PFSK-1 (cell line): Measurements from ENCODE around the gene SYNPO.

Experiments
- FOXP2 ChIP-seq: optimal IDR thresholded peaks from 2 replicates; pipeline ENCODE3; 2011; ENCODE audit warnings: borderline replicate concordance, control low read depth, inconsistent platforms; ENCODE audit not compliant: insufficient read depth; ENCODE audit errors: extremely low read length, extremely low read depth
- POLR2AphosphoS5 ChIP-seq: IDR thresholded peaks from 2 replicates; pipeline ENCODE4 v1.6.1; 2012; ENCODE audit warnings: low read depth, mild to moderate bottlenecking, control low read depth, low read length, moderate library complexity
- SIN3A ChIP-seq: IDR thresholded peaks from 2 replicates; pipeline ENCODE4 v1.6.1; 2012; ENCODE audit warnings: mild to moderate bottlenecking, low read length, moderate library complexity, borderline replicate concordance; ENCODE audit not compliant: insufficient read depth
- TAF1 ChIP-seq: IDR thresholded peaks from 2 replicates; pipeline ENCODE4 v1.6.1; 2012; ENCODE audit warnings: low read length, control low read depth, borderline replicate concordance; ENCODE audit not compliant: insufficient read depth
- TF ChIP-seq, protein P1 (sequence below), 2 experiments: IDR thresholded peaks; 2 replicates each; pipeline versions ENCODE4 v1.6.1 to v1.8.0; 2011 to 2012; ENCODE audit warnings: low read depth in 2 of 2, low read length in 2 of 2, control low read depth in 1 of 2, inconsistent platforms in 1 of 2, mild to moderate bottlenecking in 1 of 2, moderate library complexity in 1 of 2; ENCODE audit not compliant: insufficient read depth in 1 of 2

The SYNPO gene

DNA sequence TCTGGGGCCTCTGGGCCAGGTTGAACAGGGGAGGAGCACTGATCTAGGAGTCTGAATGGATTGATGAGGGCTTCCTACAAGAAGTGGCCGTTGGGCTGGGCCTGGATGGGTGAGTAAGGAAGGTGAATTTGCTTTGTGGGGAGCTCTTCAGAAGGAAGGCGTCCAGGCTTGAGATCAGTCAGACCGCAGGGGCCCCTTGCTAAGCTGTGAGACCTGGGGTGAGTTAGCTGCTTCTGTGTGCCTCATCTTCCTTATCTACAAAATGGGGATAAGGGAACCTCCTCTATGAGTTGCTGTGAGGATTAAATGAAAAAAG, 1.1 kb upstream of the SYNPO start:
- TF ChIP-seq POLR2AphosphoS5 = no peak
- no peak for TF ChIP-seq SIN3A
- TF ChIP-seq TAF1 = no peak
- no peak for TF ChIP-seq FOXP2
- TF ChIP-seq, protein P1, sequence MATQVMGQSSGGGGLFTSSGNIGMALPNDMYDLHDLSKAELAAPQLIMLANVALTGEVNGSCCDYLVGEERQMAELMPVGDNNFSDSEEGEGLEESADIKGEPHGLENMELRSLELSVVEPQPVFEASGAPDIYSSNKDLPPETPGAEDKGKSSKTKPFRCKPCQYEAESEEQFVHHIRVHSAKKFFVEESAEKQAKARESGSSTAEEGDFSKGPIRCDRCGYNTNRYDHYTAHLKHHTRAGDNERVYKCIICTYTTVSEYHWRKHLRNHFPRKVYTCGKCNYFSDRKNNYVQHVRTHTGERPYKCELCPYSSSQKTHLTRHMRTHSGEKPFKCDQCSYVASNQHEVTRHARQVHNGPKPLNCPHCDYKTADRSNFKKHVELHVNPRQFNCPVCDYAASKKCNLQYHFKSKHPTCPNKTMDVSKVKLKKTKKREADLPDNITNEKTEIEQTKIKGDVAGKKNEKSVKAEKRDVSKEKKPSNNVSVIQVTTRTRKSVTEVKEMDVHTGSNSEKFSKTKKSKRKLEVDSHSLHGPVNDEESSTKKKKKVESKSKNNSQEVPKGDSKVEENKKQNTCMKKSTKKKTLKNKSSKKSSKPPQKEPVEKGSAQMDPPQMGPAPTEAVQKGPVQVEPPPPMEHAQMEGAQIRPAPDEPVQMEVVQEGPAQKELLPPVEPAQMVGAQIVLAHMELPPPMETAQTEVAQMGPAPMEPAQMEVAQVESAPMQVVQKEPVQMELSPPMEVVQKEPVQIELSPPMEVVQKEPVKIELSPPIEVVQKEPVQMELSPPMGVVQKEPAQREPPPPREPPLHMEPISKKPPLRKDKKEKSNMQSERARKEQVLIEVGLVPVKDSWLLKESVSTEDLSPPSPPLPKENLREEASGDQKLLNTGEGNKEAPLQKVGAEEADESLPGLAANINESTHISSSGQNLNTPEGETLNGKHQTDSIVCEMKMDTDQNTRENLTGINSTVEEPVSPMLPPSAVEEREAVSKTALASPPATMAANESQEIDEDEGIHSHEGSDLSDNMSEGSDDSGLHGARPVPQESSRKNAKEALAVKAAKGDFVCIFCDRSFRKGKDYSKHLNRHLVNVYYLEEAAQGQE (IDR thresholded peaks at IDR 0.05; ENCODE audit: insufficient read depth in 1 of 2, low read depth in 2 of 2, low read length in 2 of 2) = no peak

DNA sequence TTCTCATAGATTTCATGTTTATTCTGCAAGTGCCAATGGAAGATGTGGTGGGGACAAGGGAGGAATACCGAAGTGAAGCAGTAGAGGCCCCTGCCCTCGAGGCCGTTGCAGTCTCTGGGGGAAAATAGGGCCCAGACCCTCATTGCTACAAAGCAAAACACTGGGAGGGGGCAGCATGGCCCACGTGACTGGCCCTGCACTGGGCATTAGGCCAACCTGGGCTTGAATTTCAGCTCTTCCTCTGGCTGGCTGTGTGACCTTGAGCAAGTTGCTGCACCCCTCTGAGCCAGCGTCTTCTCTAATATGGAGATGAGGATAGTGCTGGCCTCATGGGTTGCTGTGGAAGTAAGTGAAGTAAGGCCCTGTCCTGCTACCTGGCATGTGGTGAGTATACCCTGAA, 709 bp upstream of the SYNPO start:
- TF ChIP-seq POLR2AphosphoS5 (no peak), FOXP2 (no peak), SIN3A (no peak), TAF1 (no peak)
- TF ChIP-seq, protein P1 (IDR thresholded peaks at IDR 0.05; ENCODE audit: insufficient read depth in 1 of 2, low read depth in 2 of 2, low read length in 2 of 2) = no peak

DNA sequence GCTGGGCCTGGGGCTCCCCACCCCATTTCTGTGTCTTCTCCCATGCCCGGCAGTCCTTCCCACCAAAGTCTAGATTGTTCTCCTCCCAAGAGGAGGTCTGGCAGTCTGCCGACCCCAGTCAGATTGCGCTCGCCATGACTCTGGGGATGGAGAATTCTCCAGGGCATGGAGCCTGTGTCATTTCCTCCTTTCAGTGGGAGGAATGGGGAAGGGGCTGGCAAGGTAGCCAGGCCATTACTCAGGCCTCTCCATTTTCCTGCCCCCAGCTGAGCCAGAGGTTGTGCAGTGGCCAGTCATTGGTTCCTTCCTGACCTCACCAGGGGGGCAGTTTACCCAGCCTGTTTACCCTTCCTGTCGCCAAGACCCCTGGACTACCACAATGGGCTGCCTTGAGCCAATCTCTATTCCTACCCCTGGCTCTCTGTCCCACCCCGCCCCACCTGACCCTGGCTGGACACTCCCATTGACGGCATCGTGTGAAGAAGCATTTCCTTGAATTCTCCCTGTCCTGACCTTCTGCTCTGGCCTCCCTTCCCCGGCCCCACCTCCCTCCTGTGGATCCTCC, 628 bp downstream of the SYNPO start:
- TF ChIP-seq FOXP2 = peak; percentile 96
- TF ChIP-seq, protein P1 (IDR thresholded peaks at IDR 0.05; ENCODE audit: insufficient read depth in 1 of 2, low read depth in 2 of 2, low read length in 2 of 2) = no peak
- peak; percentile 21; the same call in 1 of the 2 replicates for TF ChIP-seq POLR2AphosphoS5

DNA sequence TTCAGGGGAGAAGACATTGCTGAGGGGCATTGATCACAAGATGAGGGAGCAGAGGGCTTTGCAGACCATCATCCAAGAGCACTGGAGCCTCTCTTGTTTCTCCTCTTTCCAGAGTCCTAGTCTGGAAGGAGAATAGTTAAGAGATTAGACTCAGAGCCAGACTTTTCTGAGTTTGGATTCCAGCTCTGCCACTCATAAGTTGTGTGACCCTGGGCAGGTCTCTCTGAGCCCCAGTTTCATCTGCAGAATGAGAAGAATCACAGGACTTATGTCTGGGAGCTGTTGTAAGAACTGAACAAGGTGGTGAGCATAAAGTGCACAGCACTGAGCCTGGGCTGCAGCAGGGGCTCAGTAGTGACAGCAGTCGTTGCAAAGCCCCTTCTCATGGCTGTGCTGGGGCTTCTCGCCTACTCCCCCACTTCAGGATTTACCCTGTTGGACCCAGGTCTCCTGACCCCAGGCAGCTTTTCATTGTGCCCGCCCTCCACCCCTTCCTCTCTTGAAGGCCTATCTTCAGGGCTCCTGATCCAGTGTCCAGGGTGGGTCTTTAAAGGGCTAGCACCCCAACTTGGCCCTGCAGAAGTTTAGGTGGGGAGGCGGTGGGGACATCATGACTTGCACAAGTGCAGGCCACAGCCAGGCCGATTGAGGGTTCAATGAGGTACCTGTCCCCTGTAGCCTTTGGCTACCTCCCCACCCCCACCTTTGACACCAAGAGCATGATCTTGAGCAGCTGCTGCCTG, 1.5 kb downstream of the SYNPO start:
- TF ChIP-seq TAF1 = no peak

DNA sequence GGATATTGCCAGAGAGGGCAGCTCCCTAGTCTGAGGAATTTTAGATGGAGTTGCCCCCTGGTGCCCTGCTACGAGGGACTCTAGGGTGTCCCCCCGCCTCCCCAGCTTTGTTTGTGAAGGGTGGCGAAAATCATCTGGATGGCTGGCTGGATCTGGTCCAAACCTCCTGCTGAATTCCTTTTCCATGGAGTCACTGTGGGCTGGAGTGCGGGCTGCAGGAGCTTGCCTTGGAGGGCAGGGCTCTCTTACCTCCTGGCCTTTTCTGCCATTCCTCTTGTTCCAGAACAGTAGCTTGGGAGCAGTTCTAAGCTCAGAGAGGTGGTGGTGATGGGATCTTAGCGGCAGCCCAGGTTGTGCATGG, 2.1 kb downstream of the SYNPO start:
- TF ChIP-seq POLR2AphosphoS5 (no peak), FOXP2 (no peak), SIN3A (no peak), TAF1 (no peak)
- TF ChIP-seq, protein P1 (IDR thresholded peaks at IDR 0.05; ENCODE audit: insufficient read depth in 1 of 2, low read depth in 2 of 2, low read length in 2 of 2) = no peak
